ENCODE results near the gene CAD. TPM values are rescaled to one million over a fixed set of nuclear protein-coding genes. Genes with fewer than 3 reads are reported as not detected.

The CAD gene
- total and polyA plus RNA-seq, 4 donors: 6.3 to 23.2 (median 13.5) TPM

- H3K4me3 ChIP-seq (ENCODE audit: low read depth in 1 of 3, low read length in 3 of 3): peak overlapping the region; percentile 75 to 93 (median 83)
- WGBS: 8% methylated on average over 34 of the region's 34 CpGs
- peak overlapping the region; percentile 97 to 98 for H3K27ac ChIP-seq (ENCODE audit: low read depth in 1 of 2, low read length in 2 of 2)
- H3K9me3 ChIP-seq (ENCODE audit: control insufficient read depth in 4 of 4, low read length in 3 of 4): no peaks in the 10 kb centered on the region
- no peak for DNase-seq (ENCODE audit: low spot score)
- H3K4me1 ChIP-seq (ENCODE audit: control insufficient read depth in 4 of 4, insufficient read depth in 4 of 4, low read length in 3 of 4): peaks cover 5 to 26% (median 13%) of the 10 kb centered on the region in 4 donors
- H3K36me3 ChIP-seq (ENCODE audit: control insufficient read depth in 4 of 4, insufficient read depth in 3 of 4, low read depth in 1 of 4, low read length in 3 of 4): peaks cover under 1 to 16% (median 6%) of the 10 kb centered on the region in 4 donors
- TF ChIP-seq RAD21 (IDR thresholded peaks at IDR 0.05) (no peak), EGR1 (IDR thresholded peaks at IDR 0.05; ENCODE audit: low read depth in 2 of 2) (peak in 1 of 2 donors; percentile 3), REST (IDR thresholded peaks at IDR 0.05) (peak; percentile 8)
- H3K9ac ChIP-seq (ENCODE audit: low read depth in 1 of 2, low read length in 2 of 2): peak overlapping the region; percentile 92 to 98
- H3K27me3 ChIP-seq (ENCODE audit: control insufficient read depth in 4 of 4, insufficient read depth in 4 of 4, low read length in 3 of 4): no peaks in the 10 kb centered on the region
These were observed 4.3 kb upstream of the CAD start for GRCh38 chr2:27212626-27213471.

- TF ChIP-seq FOXA2 (IDR thresholded peaks at IDR 0.05) (no peak), RAD21 (IDR thresholded peaks at IDR 0.05) (no peak), MAX (IDR thresholded peaks at IDR 0.05) (no peak), ZBTB33 (IDR thresholded peaks at IDR 0.05) (no peak), TAF1 (conservative IDR thresholded peaks at IDR 0.05) (no peak), RXRA (IDR thresholded peaks at IDR 0.05) (no peak), ATF3 (IDR thresholded peaks at IDR 0.05) (no peak)
- Histone ChIP-seq H3K4me3 (ENCODE audit: low read depth in 1 of 3, low read length in 3 of 3) (no peak overlapping the region), H3K27me3 (ENCODE audit: control insufficient read depth in 4 of 4, insufficient read depth in 4 of 4, low read length in 3 of 4) (no peaks in the 10 kb centered on the region), H3K9me3 (ENCODE audit: control insufficient read depth in 4 of 4, low read length in 3 of 4) (no peaks in the 10 kb centered on the region), H3K36me3 (ENCODE audit: control insufficient read depth in 4 of 4, insufficient read depth in 3 of 4, low read depth in 1 of 4, low read length in 3 of 4) (peaks cover 0 to 12% (median 4%) of the 10 kb centered on the region in 4 donors), H3K27ac (ENCODE audit: low read depth in 1 of 2, low read length in 2 of 2) (no peak overlapping the region), H3K4me1 (ENCODE audit: control insufficient read depth in 4 of 4, insufficient read depth in 4 of 4, low read length in 3 of 4) (peaks cover 0 to 32% (median 14%) of the 10 kb centered on the region in 4 donors), H3K9ac (ENCODE audit: low read depth in 1 of 2, low read length in 2 of 2) (no peak overlapping the region)
- no peak for DNase-seq (ENCODE audit: low spot score)
- 96% methylated on average over 3 of the region's 3 CpGs for WGBS
These were observed 2.2 kb upstream of the CAD start for GRCh38 chr2:27214941-27215340.

Data from liver (tissue), 9 donors.